Panc1 (cell line): Measurements from ENCODE around the gene CHMP2B.

Experiments used
- CTCF ChIP-seq: fragments of 450-650 bp; IDR thresholded peaks from 2 replicates; pipeline ENCODE4 v1.5.1; 2017; ENCODE audit warnings: mild to moderate bottlenecking
- POLR2AphosphoS5 ChIP-seq: IDR thresholded peaks from 2 replicates; pipeline ENCODE4 v1.6.1; 2012; ENCODE audit warnings: mild to moderate bottlenecking, low read depth, low read length, moderate library complexity
- REST ChIP-seq, 2 experiments: IDR thresholded peaks; 2 replicates each; pipeline ENCODE4 v1.6.1; 2011 to 2012; ENCODE audit warnings: low read depth in 2 of 2, control low read depth in 1 of 2, low read length in 1 of 2, mild to moderate bottlenecking in 1 of 2, moderate library complexity in 1 of 2; ENCODE audit not compliant: insufficient read depth in 1 of 2
- TCF7L2 ChIP-seq: IDR thresholded peaks from 2 replicates; pipeline ENCODE4 v1.6.1; 2011; ENCODE audit warnings: mild to moderate bottlenecking, low read depth, low read length, inconsistent platforms

- TF ChIP-seq POLR2AphosphoS5 (no peak), CTCF (no peak), REST (IDR thresholded peaks at IDR 0.05; ENCODE audit: insufficient read depth in 1 of 2, low read depth in 2 of 2, low read length in 1 of 2) (no peak), TCF7L2 (no peak)
Observed at GRCh38 chr3:87186608-87187159, 40.4 kb upstream of the CHMP2B start.
